K562 (cell line): Measurements from ENCODE around the gene C6orf47. TPM values are rescaled to one million over a fixed set of nuclear protein-coding genes. Genes with fewer than 3 reads are reported as not detected.

ENCODE experiments used
- ATF7 ChIP-seq: fragments of 450-650 bp; IDR thresholded peaks from 2 replicates; pipeline ENCODE4 v1.7.1; 2014; ENCODE audit warnings: mild to moderate bottlenecking, moderate library complexity
- BMI1 ChIP-seq: fragments of 150-350 bp; IDR thresholded peaks from 2 replicates; pipeline ENCODE4 v1.6.1; 2014; ENCODE audit warnings: low read length
- ELF4 ChIP-seq: fragments of 450-650 bp; formaldehyde crosslinking; IDR thresholded peaks from 2 replicates; pipeline ENCODE4 v1.4.0; 2022; ENCODE audit warnings: missing genetic modification characterization
- EP400 ChIP-seq: fragments of 450-650 bp; IDR thresholded peaks from 2 replicates; pipeline ENCODE4 v1.6.1; 2017; ENCODE audit warnings: antibody characterized with exemption, mild to moderate bottlenecking, moderate library complexity
- FOXJ2 ChIP-seq: fragments of 200-800 bp; sonication (Bioruptor generic); IDR thresholded peaks from 2 replicates; pipeline ENCODE4 v1.6.1; 2016; ENCODE audit warnings: missing genetic modification characterization, missing compliant biosample characterization
- HBP1 ChIP-seq: fragments of 450-650 bp; formaldehyde crosslinking; IDR thresholded peaks from 2 replicates; pipeline ENCODE4 v1.4.0; 2022; ENCODE audit warnings: missing genetic modification characterization
- KLF1 ChIP-seq: fragments of 450-650 bp; IDR thresholded peaks from 2 replicates; pipeline ENCODE4 v1.6.1; 2016; ENCODE audit warnings: missing genetic modification characterization, missing compliant biosample characterization
- MAX ChIP-seq: sonication (generic); formaldehyde crosslinking; IDR thresholded peaks from 2 replicates; pipeline ENCODE4 v1.9.0; 2022; ENCODE audit warnings: mild to moderate bottlenecking, missing genetic modification reagents
- MIER1 ChIP-seq: fragments of 450-650 bp; IDR thresholded peaks from 2 replicates; pipeline ENCODE4 v1.6.1; 2016; ENCODE audit warnings: antibody characterized with exemption, mild to moderate bottlenecking, low read depth
- MTA1 ChIP-seq: fragments of 450-650 bp; IDR thresholded peaks from 2 replicates; pipeline ENCODE4 v1.6.1; 2017; ENCODE audit warnings: borderline replicate concordance
- NEUROD1 ChIP-seq: fragments of 150-350 bp; IDR thresholded peaks from 2 replicates; pipeline ENCODE4 v1.6.1; 2014; ENCODE audit warnings: borderline replicate concordance, low read length, low read depth; ENCODE audit not compliant: partially characterized antibody
- RB1 ChIP-seq: fragments of 450-650 bp; IDR thresholded peaks from 2 replicates; pipeline ENCODE4 v1.6.1; 2017; ENCODE audit warnings: low read depth, mild to moderate bottlenecking
- RBFOX2 ChIP-seq: fragments of 200-400 bp; formaldehyde crosslinking; IDR thresholded peaks from 2 replicates; pipeline ENCODE4 v1.6.1; 2017; ENCODE audit warnings: low read depth, mild to moderate bottlenecking, low read length, moderate library complexity
- RERE ChIP-seq: sonication (generic); formaldehyde crosslinking; IDR thresholded peaks from 2 replicates; pipeline ENCODE4 v1.8.0; 2023; ENCODE audit warnings: missing genetic modification reagents, mild to moderate bottlenecking, borderline replicate concordance
- SMAD4 ChIP-seq: fragments of 250-450 bp; sonication (Bioruptor Pico); conservative IDR thresholded peaks from 2 replicates; pipeline ENCODE4 v1.8.0; 2021; ENCODE audit warnings: inconsistent platforms, mild to moderate bottlenecking, moderate library complexity
- SP1 ChIP-seq: sonication (generic); formaldehyde crosslinking; IDR thresholded peaks from 2 replicates; pipeline ENCODE4 v1.8.1; 2022; ENCODE audit warnings: mild to moderate bottlenecking, missing genetic modification reagents
- STAG1 ChIP-seq: sonication (generic); formaldehyde crosslinking; IDR thresholded peaks from 2 replicates; pipeline ENCODE4 v1.5.0; 2020; ENCODE audit warnings: missing genetic modification reagents, borderline replicate concordance
- USF1 ChIP-seq: sonication (generic); formaldehyde crosslinking; IDR thresholded peaks from 2 replicates; pipeline ENCODE4 v1.9.0; 2022; ENCODE audit warnings: mild to moderate bottlenecking, missing genetic modification reagents
- polyA plus RNA-seq, 8 experiments: library from polyadenylated mRNA; depleted of rRNA in 4 of 8; stranded (reverse) in 5 of 8; unstranded in 3 of 8; fragments of >200 nt; fragmentation: Nextera tagmentation in 2 of 8; fragmentation: Illumina TruSeq in 1 of 8; extraction: Ambion mirVana in 2 of 8; extraction: Trizol in 1 of 8; gene quantifications; 2 replicates each; pipeline versions ENCODE4 v1.2.1 to v1.2.3, GENCODE V29; 2011 to 2014; ENCODE audit warnings: inconsistent platforms in 1 of 8, missing spikeins in 1 of 8
- total RNA-seq, 7 experiments: library from RNA; depleted of rRNA in 6 of 7; stranded (reverse); fragments of >200 nt in 6 of 7; fragmentation: Illumina TruSeq in 2 of 7; extraction: Trizol in 2 of 7; gene quantifications; 2 replicates each; pipeline versions ENCODE4 v1.2.1 to v1.2.3, GENCODE V29; 2011 to 2021; ENCODE audit warnings: low replicate concordance in 1 of 7

The C6orf47 gene
- total and polyA plus RNA-seq, 9 of the 15 experiments (the other 6 are each of a cell fraction or from before 2014, with no cell fraction given), result 0.14 to 43.8 (median 27.0) TPM

- TF ChIP-seq RERE (CRISPR knock-in tag) (no peak), RBFOX2 (no peak), SP1 (CRISPR knock-in tag) (peak; percentile 64; the same call in 1 of the 2 replicates), BMI1 (peak; percentile 52; the same call in 1 of the 2 replicates), USF1 (0 out of 2 replicates have a peak, but pooled peaks have one; percentile 30), KLF1 (tag) (0 out of 2 replicates have a peak, but pooled peaks have one; percentile 48), MAX (CRISPR knock-in tag) (peak; percentile 51; the same call in 1 of the 2 replicates), EP400 (no peak), RB1 (peak; percentile 84; the same call in 1 of the 2 replicates), STAG1 (CRISPR knock-in tag) (peak; percentile 93), FOXJ2 (tag) (0 out of 2 replicates have a peak, but pooled peaks have one; percentile 26), SMAD4 (CRISPR knock-in tag) (peak; percentile 18; the same call in 1 of the 2 replicates), ATF7 (peak; percentile 67; the same call in 1 of the 2 replicates), HBP1 (no peak), ELF4 (0 out of 2 replicates have a peak, but pooled peaks have one; percentile 38), MTA1 (no peak), NEUROD1 (peak; percentile 41), MIER1 (no peak)
Observed at GRCh38 chr6:31680226-31681134, 19.9 kb upstream of the C6orf47 start, which contains the start of gene LY6G5C (continued).
